Stimulated activated CD8-positive, alpha-beta memory T cell treated with anti-CD3 and anti-CD28 coated beads, Interleukin-7, amount 100 ng/mL, for 1 hour (primary cell): ENCODE measurements around the gene NKIRAS2.
"Not testable (repeated sequence)": the region's sequence is repeated elsewhere in the genome, so short reads cannot be mapped to it uniquely, and the experiment has no call there.

Experiments
- DNase-seq, 2 donors: peaks; one replicate each; pipeline ENCODE4 v3.0.0-alpha.2; 2020; ENCODE audit warnings: low read depth in 2 of 2

The NKIRAS2 gene

GRCh38 chr17:41998497-41998896 is 21.4 kb upstream of the NKIRAS2 start:
- no peak for DNase-seq

DNA sequence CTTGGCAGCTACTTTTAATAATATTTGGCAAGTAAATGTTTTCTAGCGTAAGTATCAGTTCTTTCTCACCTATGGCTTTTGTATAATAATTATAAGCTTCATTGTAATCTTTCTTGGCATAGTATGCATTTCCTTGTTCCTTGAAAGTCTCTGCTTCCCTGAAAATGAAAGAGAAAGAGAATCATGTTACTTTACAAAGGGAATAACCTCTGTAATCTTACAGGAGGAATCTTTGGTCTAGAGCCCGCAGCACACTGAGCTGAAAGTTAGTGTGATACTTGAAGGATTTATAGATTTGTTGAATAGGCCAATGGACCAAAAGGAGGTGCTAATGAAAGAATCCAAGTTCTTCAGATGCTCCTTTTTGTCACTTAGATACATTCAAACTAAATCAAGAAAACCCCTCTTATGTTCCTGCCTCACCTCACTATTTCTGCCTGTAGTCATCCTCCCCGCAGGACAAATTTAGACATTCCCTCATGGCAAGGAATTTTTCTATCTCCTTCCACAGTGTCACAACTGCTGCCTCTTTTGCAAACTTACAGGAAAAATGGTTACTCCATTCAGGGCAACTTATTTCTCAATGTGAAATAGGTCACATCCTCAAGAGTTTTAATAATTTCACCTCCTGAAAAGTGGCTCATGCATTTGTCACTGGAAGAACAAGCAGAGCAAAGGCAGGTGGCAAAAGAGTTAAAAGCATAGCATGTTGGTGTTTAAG is 19.3 kb upstream of the NKIRAS2 start:
- no peak for DNase-seq

DNA sequence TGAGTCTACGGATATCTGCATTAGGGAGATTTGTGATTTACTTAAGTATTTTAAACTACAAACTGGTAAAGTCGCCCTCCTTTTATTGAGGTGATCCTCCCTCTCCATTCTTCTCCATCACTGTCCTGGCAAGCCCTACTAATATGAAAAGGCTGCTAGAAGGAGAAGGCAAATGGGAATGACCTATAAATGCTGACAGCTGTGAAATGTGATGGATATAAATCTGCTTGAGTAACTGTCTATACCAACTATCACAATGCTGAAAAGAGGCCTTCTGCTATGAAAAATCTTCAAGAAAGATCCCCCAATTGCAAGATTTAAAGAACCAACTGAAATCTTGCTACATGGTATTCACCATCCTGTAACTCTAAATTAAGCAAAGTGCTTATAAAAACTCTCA is 18.2 kb upstream of the NKIRAS2 start:
- DNase-seq: no peak

- no peak for DNase-seq
Observed at GRCh38 chr17:42002175-42002791, 17.6 kb upstream of the NKIRAS2 start.

DNA sequence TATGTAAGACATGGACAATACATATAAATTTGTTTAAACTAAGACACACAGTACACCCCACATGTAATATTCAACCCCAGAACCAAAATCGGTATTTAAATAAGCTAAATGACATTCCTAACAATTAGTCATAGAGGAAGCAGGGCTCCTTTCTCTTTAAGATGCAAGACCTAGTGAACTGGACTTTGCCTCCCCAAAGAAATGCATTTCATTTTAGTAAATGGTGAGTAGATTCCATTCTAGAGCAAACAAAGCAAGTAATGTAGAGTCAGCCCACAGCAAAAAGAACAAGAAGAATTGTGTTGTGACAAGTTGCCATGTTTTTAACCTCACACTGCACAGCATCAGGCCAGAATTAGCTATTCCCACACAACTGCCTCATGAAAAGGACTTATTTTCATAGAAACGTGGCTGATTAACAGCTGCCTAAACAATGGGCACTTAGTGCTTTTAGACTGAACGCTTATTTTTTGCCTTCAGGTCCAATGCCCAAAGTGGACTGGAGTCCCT is 17.0 kb upstream of the NKIRAS2 start:
- no peak for DNase-seq

DNA sequence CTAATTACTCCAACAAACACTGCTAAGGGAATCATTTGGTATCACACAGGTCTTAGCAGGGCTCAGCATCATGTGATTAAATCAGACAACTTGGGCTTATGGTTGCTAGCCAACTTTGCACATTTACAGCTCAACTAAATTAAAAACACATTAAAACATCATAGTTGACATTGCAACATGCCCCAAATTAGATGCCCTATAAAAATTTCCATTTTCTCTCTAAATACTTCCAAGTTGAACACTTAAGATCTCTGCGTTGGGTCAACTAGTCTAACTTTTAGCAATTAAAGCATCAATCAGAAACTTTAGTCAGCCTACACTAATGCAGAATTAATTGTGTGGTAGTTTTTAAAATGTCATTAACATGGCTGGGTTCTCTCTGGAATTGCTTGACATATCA is 14.7 kb upstream of the NKIRAS2 start:
- DNase-seq: no peak

GRCh38 chr17:42009170-42009569 is 10.7 kb upstream of the NKIRAS2 start:
- no peak for DNase-seq

DNA sequence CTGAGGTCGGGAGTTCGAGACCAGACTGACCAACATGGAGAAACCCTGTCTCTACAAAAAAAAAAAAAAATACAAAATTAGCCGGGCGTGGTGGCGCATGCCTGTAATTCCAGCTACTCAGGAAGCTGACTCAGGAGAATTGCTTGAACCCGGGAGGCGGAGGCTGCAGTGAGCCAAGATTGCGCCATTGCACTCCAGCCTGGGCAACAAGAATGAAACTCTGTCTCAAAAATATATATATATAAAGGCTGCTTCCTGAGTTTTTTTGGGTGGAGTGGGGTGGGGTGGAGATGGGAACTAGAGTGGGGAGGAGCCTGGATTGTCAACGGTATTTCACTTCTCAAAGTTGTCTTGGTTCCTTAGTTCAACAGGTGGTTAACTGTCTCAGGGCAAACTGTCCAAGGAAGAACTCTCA is 9.6 kb upstream of the NKIRAS2 start:
- DNase-seq: not testable (repeated sequence)

GRCh38 chr17:42010898-42011516 is 8.9 kb upstream of the NKIRAS2 start:
- DNase-seq: no peak

- not testable (repeated sequence) for DNase-seq
Observed at GRCh38 chr17:42012363-42012762, 7.5 kb upstream of the NKIRAS2 start.

DNA sequence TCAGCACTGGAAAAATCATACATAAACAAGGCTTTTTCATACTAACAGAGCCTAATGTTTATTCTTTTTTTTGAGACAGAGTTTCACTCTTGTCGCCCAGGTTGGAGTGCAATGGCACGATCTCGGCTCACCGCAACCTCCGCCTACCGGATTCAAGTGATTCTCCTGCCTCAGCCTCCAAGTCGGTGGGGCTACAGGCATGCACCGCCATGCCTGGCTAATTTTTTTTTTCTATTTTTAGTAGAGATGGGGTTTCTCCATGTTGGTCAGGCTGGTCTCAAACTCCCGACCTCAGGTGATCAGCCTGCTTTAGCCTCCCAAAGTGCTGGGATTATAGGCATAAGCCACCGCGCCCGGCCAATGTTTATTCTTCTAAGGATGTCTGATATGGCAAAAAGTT is 6.2 kb upstream of the NKIRAS2 start:
- not testable (repeated sequence) for DNase-seq

DNA sequence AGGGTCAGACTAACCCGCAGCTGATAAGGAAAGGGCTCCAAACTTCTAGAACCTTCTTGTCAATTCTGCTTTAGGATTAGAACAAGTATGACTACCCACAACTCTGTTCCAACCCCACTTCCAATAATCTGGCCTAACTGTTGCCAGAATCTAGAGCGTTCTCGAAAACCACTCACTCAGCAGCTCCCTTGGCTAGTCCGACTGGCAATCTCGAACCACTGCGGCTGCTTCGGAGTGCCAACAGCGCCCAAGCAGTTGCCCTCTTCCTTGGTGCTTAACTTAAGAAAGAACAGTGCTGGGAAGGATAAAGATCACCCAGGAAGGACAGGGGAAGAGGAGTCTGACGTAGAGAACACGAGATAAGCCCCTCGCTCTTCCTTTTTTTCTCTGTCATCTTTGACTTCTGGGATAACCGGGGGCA is 3.5 kb upstream of the NKIRAS2 start:
- DNase-seq: no peak

DNA sequence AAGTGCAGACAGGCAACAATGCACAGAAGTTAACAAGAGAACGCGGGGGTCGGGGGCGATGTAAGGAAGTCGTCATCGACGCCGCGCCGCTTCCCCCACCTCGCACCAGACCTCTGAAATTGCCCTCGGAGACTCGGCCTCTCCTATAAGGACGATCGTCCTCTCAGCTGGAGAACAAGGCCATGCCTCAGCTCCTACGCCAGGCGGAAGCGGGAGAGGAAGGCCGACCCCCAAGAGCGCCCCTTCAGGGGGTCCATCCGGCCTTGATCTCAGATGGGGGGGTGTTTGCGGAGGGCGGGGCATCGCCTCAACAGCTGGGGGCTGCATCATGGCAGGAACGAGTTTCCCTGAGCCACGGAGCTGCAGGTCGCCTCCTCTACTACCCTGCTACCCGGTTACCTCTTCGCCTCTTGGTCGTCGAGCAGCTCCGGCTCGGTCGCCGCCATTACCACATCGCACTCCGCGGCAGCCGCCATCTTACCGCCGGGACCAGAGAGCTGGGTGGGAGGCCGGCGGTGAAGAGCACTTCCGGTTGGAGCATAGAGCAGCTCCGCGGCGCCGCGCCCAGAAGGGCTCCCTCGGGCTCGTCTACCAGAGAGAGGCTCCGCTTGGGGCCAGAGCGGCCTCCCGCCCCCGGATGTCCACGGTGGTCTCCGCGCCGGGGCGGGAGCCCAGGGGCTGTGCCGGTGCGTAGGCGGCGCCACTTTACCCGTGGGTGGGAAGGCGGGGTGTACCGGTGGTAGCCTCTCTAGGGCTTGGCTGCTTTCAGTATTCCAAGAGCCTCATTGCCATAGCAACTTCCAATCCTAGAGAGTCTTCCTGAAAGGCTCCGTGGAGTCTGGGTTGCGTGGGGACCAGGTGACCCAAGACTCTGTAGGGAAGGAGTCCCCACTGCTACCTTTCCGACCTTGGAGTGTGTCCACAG is 2.7 kb upstream of the NKIRAS2 start, which contains the start of gene DNAJC7:
TSS of gene DNAJC7 (minus strand) at position 499 of the 925 bp plus-strand sequence. CDS start at position 476, 23 bp downstream.
- peak; percentile 71 to 78 for DNase-seq

- no peak for DNase-seq
Observed at GRCh38 chr17:42017866-42018200, 2.1 kb upstream of the NKIRAS2 start.

DNA sequence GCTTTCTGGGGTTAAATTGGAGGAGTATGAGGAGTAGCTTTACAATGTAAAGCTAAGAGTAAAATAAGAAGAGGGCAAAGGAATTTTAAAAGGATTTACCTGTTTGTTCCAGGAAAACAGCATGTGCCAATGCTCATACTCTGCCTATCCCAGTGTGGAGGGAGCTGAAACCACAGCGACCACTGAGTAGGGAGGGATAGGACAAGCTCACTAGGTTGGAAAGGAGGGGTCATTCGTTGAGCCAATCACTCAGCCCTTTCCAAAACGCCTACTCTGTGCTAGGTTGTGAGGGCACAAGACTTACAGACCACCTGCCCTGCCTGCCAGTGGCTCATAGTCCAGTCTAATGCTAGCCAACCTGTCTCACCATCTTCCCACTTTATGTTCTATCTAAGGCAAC is 1.6 kb upstream of the NKIRAS2 start:
- no peak for DNase-seq

GRCh38 chr17:42018988-42019387 is 902 bp upstream of the NKIRAS2 start:
- no peak for DNase-seq

DNA sequence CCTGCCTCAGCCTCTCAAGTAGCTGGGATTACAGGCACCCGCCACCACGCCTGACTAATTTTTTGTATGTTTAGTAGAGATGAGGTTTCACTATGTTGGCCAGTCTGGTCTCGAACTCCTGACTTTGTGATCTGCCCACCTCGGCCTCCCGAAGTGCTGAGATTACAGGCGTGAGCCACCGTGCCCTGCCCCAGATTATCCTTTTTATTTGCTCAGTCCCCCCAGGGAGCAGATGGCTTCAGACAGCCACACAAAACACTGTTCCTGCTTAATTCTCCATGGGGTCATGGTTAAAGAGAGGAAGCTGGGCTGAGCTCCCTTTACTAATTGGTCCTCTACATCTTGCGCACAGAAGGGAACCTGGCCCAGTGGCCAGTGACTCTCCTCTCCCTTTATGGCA is 955 bp downstream of the NKIRAS2 start:
- not testable (repeated sequence) for DNase-seq

DNA sequence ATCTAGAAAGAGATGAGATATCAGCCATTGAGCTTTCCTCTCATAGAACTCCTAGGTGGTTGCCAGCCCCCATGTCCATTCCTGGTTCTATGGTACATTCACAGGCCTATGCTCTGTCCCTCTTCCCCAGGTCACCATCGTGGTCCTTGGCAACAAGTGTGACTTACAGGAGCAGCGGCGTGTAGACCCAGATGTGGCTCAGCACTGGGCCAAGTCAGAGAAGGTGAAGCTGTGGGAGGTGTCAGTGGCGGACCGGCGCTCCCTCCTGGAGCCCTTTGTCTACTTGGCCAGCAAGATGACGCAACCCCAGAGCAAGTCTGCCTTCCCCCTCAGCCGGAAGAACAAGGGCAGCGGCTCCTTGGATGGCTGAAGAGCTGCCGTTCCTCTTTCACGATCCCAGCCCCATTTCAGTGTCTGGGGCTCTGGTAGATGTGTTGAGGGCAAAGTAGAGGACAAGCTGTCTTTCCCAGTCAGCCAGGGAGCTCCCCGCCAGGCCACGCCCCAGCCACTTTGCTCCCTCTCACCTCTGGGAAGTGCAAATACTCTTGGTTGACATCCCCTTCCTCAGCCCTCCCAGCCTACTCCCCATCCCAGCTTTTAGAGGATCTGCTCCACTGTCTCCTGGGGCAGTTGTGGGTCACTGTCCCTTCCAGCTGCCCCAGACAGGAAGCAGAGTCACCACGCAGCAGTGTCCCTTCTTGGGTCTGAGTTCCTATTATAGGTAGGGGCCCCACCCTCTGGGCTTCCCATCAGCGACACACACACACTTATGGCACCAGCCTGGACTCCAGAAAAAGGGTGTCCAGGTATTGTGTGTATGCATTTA is 3.8 kb downstream of the NKIRAS2 start:
- DNase-seq: no peak

GRCh38 chr17:42025191-42025579 is 5.3 kb downstream of the NKIRAS2 start:
- DNase-seq: no peak

- DNase-seq: no peak
Observed at GRCh38 chr17:42025936-42026335, 6.0 kb downstream of the NKIRAS2 start.
